Neural progenitor cell (in vitro differentiated cells): ENCODE measurements around the gene TMEM179.

Experiments used
- CTCF ChIP-seq: fragments of 200-600 bp; sonication (generic); IDR thresholded peaks from 2 replicates; pipeline ENCODE4 v1.5.1; 2017; ENCODE audit warnings: antibody characterized with exemption, mild to moderate bottlenecking
- EZH2 ChIP-seq: fragments of 200-600 bp; sonication (generic); IDR thresholded peaks from 2 replicates; pipeline ENCODE4 v1.6.1; 2017; ENCODE audit warnings: antibody characterized with exemption, mild to moderate bottlenecking, moderate library complexity

GRCh38 chr14:104541905-104542465, 62.6 kb downstream of the TMEM179 start:
- TF ChIP-seq CTCF (no peak), EZH2 (no peak)
